ENCODE data around the gene HS2ST1. TPM values are rescaled to one million over a fixed set of nuclear protein-coding genes. Genes with fewer than 3 reads are reported as not detected.
A peak's percentile ranks its signal among the peaks of the same experiment; 100 is the strongest.

The HS2ST1 gene
- total and polyA plus RNA-seq, 12 donors, result 2.4 to 21.4 (median 13.6) TPM

- peaks cover 0 to 10% (median 3%) of the 10 kb centered on the region in 11 donors for H3K9me3 ChIP-seq
- ATAC-seq, result no peak
- H3K27ac ChIP-seq, result no peak overlapping the region
- H3K4me1 ChIP-seq, result peaks cover 0 to 6% (median 0%) of the 10 kb centered on the region in 9 donors
- TF ChIP-seq CTCF (IDR thresholded peaks at IDR 0.05), result no peak
- H3K4me3 ChIP-seq, result no peak overlapping the region
- no peaks in the 10 kb centered on the region for H3K27me3 ChIP-seq
- H3K36me3 ChIP-seq, result peaks cover 0 to 4% (median 0%) of the 10 kb centered on the region in 9 donors
- 95 to 98% methylated on average over 1 of the region's 1 CpG for WGBS, 2 donors
- DNase-seq, result no peak
- intact Hi-C loops (cut with DNase I), result no loop called here
Observed at GRCh38 chr1:87052961-87053360, 138.5 kb downstream of the HS2ST1 start.

GRCh38 chr1:87053446-87053845, 139.0 kb downstream of the HS2ST1 start:
- TF ChIP-seq CTCF (IDR thresholded peaks at IDR 0.05), result no peak
- ATAC-seq (no peak), DNase-seq (no peak)
- Histone ChIP-seq H3K9me3 (peaks cover 0 to 5% (median 0%) of the 10 kb centered on the region in 11 donors), H3K27ac (no peak overlapping the region), H3K4me1 (peaks cover 0 to 10% (median 1%) of the 10 kb centered on the region in 9 donors), H3K36me3 (no peaks in the 10 kb centered on the region), H3K4me3 (no peak overlapping the region), H3K27me3 (no peaks in the 10 kb centered on the region)
- WGBS, 2 donors, result 91 to 97% methylated on average over 1 of the region's 1 CpG
- intact Hi-C loops (cut with DNase I), result no loop called here

- no peak for ATAC-seq
Observed at GRCh38 chr1:87056974-87057373, 142.5 kb downstream of the HS2ST1 start.

GRCh38 chr1:87058343-87058649, 143.9 kb downstream of the HS2ST1 start:
- ATAC-seq (no peak), DNase-seq (no peak)
- TF ChIP-seq CTCF (IDR thresholded peaks at IDR 0.05), result no peak
- intact Hi-C loops (cut with DNase I), result no loop called here
- no peaks in the 10 kb centered on the region for H3K27me3 ChIP-seq
- H3K27ac ChIP-seq, result peak overlapping the region in 4 of 10 donors; percentile 9 to 47 (median 24)
- no peaks in the 10 kb centered on the region for H3K36me3 ChIP-seq
- WGBS, 2 donors, result 56 to 60% methylated on average over 1 of the region's 1 CpG
- peak overlapping the region in 5 of 10 donors; percentile 10 to 37 (median 29) for H3K4me3 ChIP-seq
- peaks cover 0 to 24% (median 9%) of the 10 kb centered on the region in 9 donors for H3K4me1 ChIP-seq
- H3K9me3 ChIP-seq, result peaks cover 0 to 6% (median 0%) of the 10 kb centered on the region in 11 donors

More at GRCh38 chr1:87056974-87057373, 142.5 kb downstream of the HS2ST1 start:
- Histone ChIP-seq H3K36me3 (no peaks in the 10 kb centered on the region), H3K27ac (no peak overlapping the region), H3K4me3 (no peak overlapping the region), H3K9me3 (no peaks in the 10 kb centered on the region), H3K4me1 (peaks cover 0 to 24% (median 5%) of the 10 kb centered on the region in 9 donors), H3K27me3 (no peaks in the 10 kb centered on the region)
- no peak for DNase-seq
- no peak for TF ChIP-seq CTCF (IDR thresholded peaks at IDR 0.05)
- intact Hi-C loops (cut with DNase I), result no loop called here

Measured in heart right ventricle (tissue), 16 donors.